22Rv1 (cell line): Measurements from ENCODE around the gene HNRNPF.
"Not testable (repeated sequence)": the region's sequence is repeated elsewhere in the genome, so short reads cannot be mapped to it uniquely, and the experiment has no call there.

Experiments
- CTCF ChIP-seq: fragments of 450-650 bp; IDR thresholded peaks from 2 replicates; pipeline ENCODE4 v1.5.1; 2017; ENCODE audit warnings: mild to moderate bottlenecking
- ZFX ChIP-seq: fragments of 450-650 bp; IDR thresholded peaks from 2 replicates; pipeline ENCODE4 v1.6.1; 2017; ENCODE audit warnings: antibody characterized with exemption, borderline replicate concordance

- not testable (repeated sequence) for TF ChIP-seq CTCF, ZFX
These were observed 15.8 kb downstream of the HNRNPF start for GRCh38 chr10:43393186-43393585.
